HepG2 (cell line): ENCODE measurements around the gene SMIM36. TPM values are rescaled to one million over a fixed set of nuclear protein-coding genes. Genes with fewer than 3 reads are reported as not detected.

Experiments
- ATAC-seq: fragments of 200-7000 bp; cut with Tn5 transposase; 3 replicates; pipeline ENCODE4 v1.9.1; 2020; ENCODE audit warnings: mild to moderate bottlenecking, moderate library complexity
- BruUV-seq: library from RNA; stranded (reverse); fragments of 400-500 nt; replicated peaks from 2 replicates; lab custom pipeline; 2021; lab: Mats Ljungman, UMichigan
- CTCF ChIA-PET: fragments of 300-600 bp; formaldehyde crosslinking; extraction: SDS; loops from one replicate; lab custom pipeline; 2021; ENCODE audit warnings: low total read pairs, inconsistent platforms, low intra/inter-chr PET ratio; lab: Yijun Ruan, JAX
- POLR2A ChIA-PET: fragments of 350-600 bp; sonication (Branson Sonifier 250); formaldehyde crosslinking; loops from one replicate; lab custom pipeline; 2020; ENCODE audit warnings: antibody characterized with exemption, inconsistent platforms; lab: Yijun Ruan, JAX
- DNase-seq: peaks from one replicate; pipeline ENCODE4 v3.0.0-alpha.2; 2015; ENCODE audit warnings: low spot score
- FAIRE-seq: peaks from 3 replicates; lab custom pipeline; 2011; peaks lifted over from hg19 to GRCh38; lab: Jason Lieb, UNC
- H2AFZ ChIP-seq: one replicate; pipeline ENCODE4 v1.6.1; 2011; ENCODE audit warnings: low read length, inconsistent platforms
- H3K27ac ChIP-seq: fragments of 300-600 bp; 3 replicates; pipeline ENCODE4 v1.8.0; 2011; ENCODE audit warnings: mixed run types, mild to moderate bottlenecking, mixed read lengths, low read length, inconsistent platforms; ENCODE audit not compliant: insufficient read depth; ENCODE audit errors: extremely low read length
- H3K27me3 ChIP-seq, 2 experiments: fragments of 200-600 bp in 1 of 2; 2 replicates in 1 of 2; 3 replicates in 1 of 2; pipeline versions ENCODE4 v1.6.0 to v1.8.0; 2011; ENCODE audit warnings: low read length in 2 of 2, mild to moderate bottlenecking in 2 of 2, moderate library complexity in 2 of 2, inconsistent platforms in 1 of 2; ENCODE audit not compliant: insufficient read depth in 2 of 2, control insufficient read depth in 1 of 2
- H3K36me3 ChIP-seq, 2 experiments: fragments of 200-600 bp in 1 of 2; replicated peaks in 1 of 2; 2 replicates in 1 of 2; 3 replicates in 1 of 2; pipeline versions ENCODE4 v1.5.1 to v1.8.0; 2011; ENCODE audit warnings: low read length in 2 of 2, inconsistent platforms in 1 of 2; ENCODE audit not compliant: insufficient read depth in 2 of 2, control insufficient read depth in 1 of 2
- H3K4me1 ChIP-seq: 2 replicates; pipeline ENCODE4 v1.5.1; 2012; ENCODE audit warnings: low read length, inconsistent platforms; ENCODE audit not compliant: insufficient read depth
- H3K4me2 ChIP-seq: 2 replicates; pipeline ENCODE4 v1.6.0; 2011; ENCODE audit warnings: low read depth, low read length, inconsistent platforms
- H3K4me3 ChIP-seq, 3 experiments: fragments of 200-600 bp in 1 of 3; sonication (generic), shearing (Covaris generic) in 1 of 3; replicated peaks in 1 of 3; 2 replicates each; pipeline ENCODE4 v1.5.1; 2011 to 2016; ENCODE audit warnings: low read length in 3 of 3, inconsistent platforms in 2 of 3, low read depth in 2 of 3, mild to moderate bottlenecking in 2 of 3, control low read depth in 1 of 3, mixed read lengths in 1 of 3; ENCODE audit not compliant: insufficient read depth in 1 of 3
- H3K79me2 ChIP-seq: one replicate; pipeline ENCODE4 v1.6.1; 2011; ENCODE audit warnings: low read length, inconsistent platforms; ENCODE audit not compliant: insufficient read depth
- H3K9ac ChIP-seq: 2 replicates; pipeline ENCODE4 v1.6.0; 2011; ENCODE audit warnings: mild to moderate bottlenecking, low read depth, low read length, inconsistent platforms; ENCODE audit not compliant: insufficient read depth
- H3K9me3 ChIP-seq: 2 replicates; pipeline ENCODE4 v1.5.1; 2012; ENCODE audit warnings: mild to moderate bottlenecking, low read length
- H4K20me1 ChIP-seq: 2 replicates; pipeline ENCODE4 v1.6.0; 2011; ENCODE audit warnings: inconsistent platforms, mild to moderate bottlenecking, low read length, moderate library complexity; ENCODE audit not compliant: insufficient read depth
- HOXA3 ChIP-seq: sonication (generic); formaldehyde crosslinking; IDR thresholded peaks from 2 replicates; pipeline ENCODE4 v1.5.0; 2020; ENCODE audit warnings: missing genetic modification reagents
- KAT8 ChIP-seq: IDR thresholded peaks from 2 replicates; pipeline ENCODE4 v1.6.1; 2016; ENCODE audit warnings: missing genetic modification reagents, missing compliant biosample characterization
- KLF9 ChIP-seq: IDR thresholded peaks from 2 replicates; pipeline ENCODE4 v1.6.1; 2016; ENCODE audit warnings: low read depth
- MBD4 ChIP-seq: IDR thresholded peaks from 2 replicates; pipeline ENCODE4 v1.6.1; 2012; ENCODE audit warnings: low read length, inconsistent platforms, borderline replicate concordance
- MTA1 ChIP-seq: sonication (generic); formaldehyde crosslinking; IDR thresholded peaks from 2 replicates; pipeline ENCODE4 v1.4.0; 2020; ENCODE audit warnings: missing genetic modification reagents, mild to moderate bottlenecking, borderline replicate concordance
- NFYB ChIP-seq: sonication (generic); formaldehyde crosslinking; IDR thresholded peaks from 2 replicates; pipeline ENCODE4 v1.4.0; 2020; ENCODE audit warnings: missing genetic modification reagents
- POLR2G ChIP-seq: fragments of 200-400 bp; formaldehyde crosslinking; IDR thresholded peaks from 2 replicates; pipeline ENCODE4 v1.6.1; 2018; ENCODE audit warnings: mild to moderate bottlenecking, low read depth, low read length, moderate library complexity
- RBM39 ChIP-seq: fragments of 200-400 bp; formaldehyde crosslinking; IDR thresholded peaks from one replicate; pipeline ENCODE4 v1.6.1; 2018; ENCODE audit warnings: antibody characterized with exemption, mild to moderate bottlenecking, low read depth, low read length; ENCODE audit not compliant: poor library complexity, severe bottlenecking
- REL ChIP-seq: sonication (generic); formaldehyde crosslinking; conservative IDR thresholded peaks from 2 replicates; pipeline ENCODE4 v1.8.0; 2022; ENCODE audit warnings: mild to moderate bottlenecking, missing genetic modification reagents, moderate library complexity
- SMAD9 ChIP-seq: sonication (generic); formaldehyde crosslinking; IDR thresholded peaks from 2 replicates; pipeline ENCODE4 v1.5.1; 2020; ENCODE audit warnings: mild to moderate bottlenecking, missing genetic modification reagents
- SNAI1 ChIP-seq: sonication (generic); formaldehyde crosslinking; IDR thresholded peaks from 2 replicates; pipeline ENCODE4 v1.5.0; 2020; ENCODE audit warnings: mild to moderate bottlenecking, missing genetic modification reagents, borderline replicate concordance
- SP1 ChIP-seq, 2 experiments: fragments of 450-650 bp in 1 of 2; sonication (generic) in 1 of 2; formaldehyde crosslinking in 1 of 2; IDR thresholded peaks; 2 replicates each; pipeline versions ENCODE4 v1.4.0 to v1.6.1; 2016 to 2020; ENCODE audit warnings: missing genetic modification reagents in 1 of 2
- ZNF24 ChIP-seq: fragments of 450-650 bp; IDR thresholded peaks from 2 replicates; pipeline ENCODE4 v1.6.1; 2017; ENCODE audit warnings: antibody characterized with exemption, mild to moderate bottlenecking
- ZNF691 ChIP-seq: sonication (generic); formaldehyde crosslinking; IDR thresholded peaks from 2 replicates; pipeline ENCODE4 v1.4.0; 2020; ENCODE audit warnings: missing genetic modification reagents, low read depth, mild to moderate bottlenecking, borderline replicate concordance
- ZNF75D ChIP-seq: sonication (generic); formaldehyde crosslinking; IDR thresholded peaks from 2 replicates; pipeline ENCODE4 v1.8.1; 2023; ENCODE audit warnings: missing genetic modification reagents, mild to moderate bottlenecking, borderline replicate concordance
- ZNF772 ChIP-seq: sonication (generic); formaldehyde crosslinking; IDR thresholded peaks from 2 replicates; pipeline ENCODE4 v1.5.0; 2020; ENCODE audit warnings: mild to moderate bottlenecking, missing genetic modification reagents
- ZNF850 ChIP-seq: sonication (generic); formaldehyde crosslinking; conservative IDR thresholded peaks from 2 replicates; pipeline ENCODE4 v1.9.0; 2021; ENCODE audit warnings: mild to moderate bottlenecking, missing genetic modification reagents
- in situ Hi-C: cut with HindIII; loops from 2 replicates; pipeline ENCODE4 v1.10.0; 2017; ENCODE audit warnings: low pct_unique_long_range_greater_than_20kb; ENCODE audit not compliant: extremely low pct_ligation_motif_present
- intact Hi-C: fragments of 100-400 bp; cut with micrococcal nuclease; formaldehyde crosslinking; loops from one replicate; pipeline ENCODE4 v1.10.0; 2022; ENCODE audit not compliant: unreplicated experiment
- polyA plus RNA-seq, 8 experiments: library from polyadenylated mRNA; depleted of rRNA in 3 of 8; stranded (reverse) in 7 of 8; unstranded in 1 of 8; fragments of >200 nt; fragmentation: Illumina TruSeq in 4 of 8; extraction: Trizol in 4 of 8; gene quantifications; 2 replicates each; pipeline versions ENCODE4 v1.2.1 to v1.2.3, GENCODE V29; 2011 to 2016; ENCODE audit warnings: low read depth in 4 of 8, missing spikeins in 1 of 8, mixed read lengths in 1 of 8; ENCODE audit not compliant: insufficient read depth in 1 of 8
- total RNA-seq, 5 experiments: library from RNA; depleted of rRNA; stranded (reverse); fragments of >200 nt; fragmentation: Illumina TruSeq; extraction: Trizol; gene quantifications; 2 replicates each; pipeline ENCODE4 v1.2.3, GENCODE V29; 2016; ENCODE audit warnings: low read depth in 1 of 5
- TF ChIP-seq, protein P1 (sequence below): sonication (generic); formaldehyde crosslinking; IDR thresholded peaks from 2 replicates; pipeline ENCODE4 v1.8.0; 2023; ENCODE audit warnings: mild to moderate bottlenecking, missing genetic modification reagents

The SMIM36 gene
- total and polyA plus RNA-seq, 2 of the 13 experiments (the other 11 are each of a cell fraction or from before 2014, with no cell fraction given) = not detected

DNA sequence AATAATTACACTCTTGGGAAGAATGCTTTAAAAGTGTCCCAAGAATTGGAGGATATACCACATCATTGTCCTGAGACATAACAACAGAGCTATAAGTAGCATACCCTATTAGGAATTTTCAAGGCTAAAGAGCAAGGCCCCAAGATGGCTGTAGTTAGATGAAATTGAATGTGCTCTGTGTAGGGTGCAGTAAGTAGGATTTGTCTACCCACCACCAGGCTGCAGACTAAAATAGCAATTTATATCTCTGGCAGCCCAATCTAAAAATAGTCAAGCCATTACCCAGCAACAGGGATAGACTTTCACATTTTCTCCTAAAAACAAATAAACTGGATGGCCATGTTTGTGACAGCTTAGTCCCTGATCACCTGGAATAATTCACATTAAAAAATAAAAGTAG lies 95.3 kb downstream of the SMIM36 start:
- intact Hi-C loops = no loop called here
- ATAC-seq = no peak
- CTCF ChIA-PET = no interaction called here
- POLR2A ChIA-PET = interaction anchor here (1.0 to 9.0 kb wide), 6 partner anchors 7 to 130 kb away, joined by 3 to 127 read pairs (median 14); no protein-coding TSS in a partner anchor
- Histone ChIP-seq H2AFZ (no peak overlapping the region), H3K4me2 (peak overlapping the region; percentile 92), H3K79me2 (peaks cover 88% of the 10 kb centered on the region), H3K4me1 (peaks cover 93% of the 10 kb centered on the region), H3K9ac (no peak overlapping the region), H3K4me3 (no peak overlapping the region; a peak in 1 of 6 replicates), H4K20me1 (no peaks in the 10 kb centered on the region), H3K27ac (no peak overlapping the region), H3K36me3 (peaks cover 11 to 67% of the 10 kb centered on the region in 2 experiments), H3K27me3 (no peaks in the 10 kb centered on the region; a peak in 1 of 5 replicates), H3K9me3 (no peaks in the 10 kb centered on the region)
- in situ Hi-C loops = no loop called here
- TF ChIP-seq SNAI1 (CRISPR knock-in tag) (no peak), POLR2G (peak; percentile 10; the same call in 1 of the 2 replicates), MTA1 (CRISPR knock-in tag) (no peak), KLF9 (CRISPR knock-in tag) (no peak), REL (CRISPR knock-in tag) (no peak), HOXA3 (CRISPR knock-in tag) (no peak), MBD4 (peak; percentile 48; the same call in 1 of the 2 replicates), SMAD9 (CRISPR knock-in tag) (no peak), NFYB (no peak), ZNF24 (no peak), ZNF75D (CRISPR knock-in tag) (no peak), ZNF691 (CRISPR knock-in tag) (no peak), ZNF850 (0 out of 2 replicates have a peak, but pooled peaks have one; percentile 21), ZNF772 (no peak), RBM39 (no peak), SP1 (IDR thresholded peaks at IDR 0.05) (no peak), SP1 (CRISPR knock-in tag; IDR thresholded peaks at IDR 0.05) (no peak), KAT8 (CRISPR knock-in tag) (no peak)
- TF ChIP-seq, protein P1, sequence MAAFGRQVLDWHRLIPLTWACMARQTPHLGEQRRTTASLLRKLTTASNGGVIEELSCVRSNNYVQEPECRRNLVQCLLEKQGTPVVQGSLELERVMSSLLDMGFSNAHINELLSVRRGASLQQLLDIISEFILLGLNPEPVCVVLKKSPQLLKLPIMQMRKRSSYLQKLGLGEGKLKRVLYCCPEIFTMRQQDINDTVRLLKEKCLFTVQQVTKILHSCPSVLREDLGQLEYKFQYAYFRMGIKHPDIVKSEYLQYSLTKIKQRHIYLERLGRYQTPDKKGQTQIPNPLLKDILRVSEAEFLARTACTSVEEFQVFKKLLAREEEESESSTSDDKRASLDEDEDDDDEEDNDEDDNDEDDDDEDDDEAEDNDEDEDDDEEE (CRISPR knock-in tag) = no peak
- no peak for DNase-seq
- BruUV-seq = no TSS peak
- FAIRE-seq = no peak
